Hepatocyte (in vitro differentiated cells): ENCODE measurements around the gene MAP1A. TPM values are rescaled to one million over a fixed set of nuclear protein-coding genes. Genes with fewer than 3 reads are reported as not detected.

Source experiments
- DNase-seq: peaks from one replicate; pipeline ENCODE4 v3.0.0-alpha.2; 2016; ENCODE audit warnings: low spot score
- H2AFZ ChIP-seq: fragments of 200-600 bp; sonication (generic); 2 replicates; pipeline ENCODE4 v1.6.0; 2016; ENCODE audit warnings: antibody characterized with exemption, mild to moderate bottlenecking
- H3K27ac ChIP-seq: fragments of 200-600 bp; sonication (generic); 2 replicates; pipeline ENCODE4 v1.5.1; 2016; ENCODE audit warnings: mild to moderate bottlenecking
- H3K27me3 ChIP-seq: fragments of 200-600 bp; sonication (generic); 2 replicates; pipeline ENCODE4 v1.6.1; 2016
- H3K36me3 ChIP-seq: fragments of 200-600 bp; sonication (generic); replicated peaks from 2 replicates; pipeline ENCODE4 v1.5.1; 2016; ENCODE audit warnings: low read depth; ENCODE audit not compliant: insufficient read depth
- H3K4me1 ChIP-seq: fragments of 200-600 bp; sonication (generic); 2 replicates; pipeline ENCODE4 v1.5.1; 2016; ENCODE audit warnings: mild to moderate bottlenecking, moderate library complexity; ENCODE audit not compliant: insufficient read depth
- H3K4me2 ChIP-seq: fragments of 200-600 bp; sonication (generic); 2 replicates; pipeline ENCODE4 v1.6.0; 2016
- H3K4me3 ChIP-seq: fragments of 200-600 bp; sonication (generic); 2 replicates; pipeline ENCODE4 v1.5.1; 2016; ENCODE audit warnings: mild to moderate bottlenecking
- H3K79me2 ChIP-seq: fragments of 200-600 bp; sonication (generic); 2 replicates; pipeline ENCODE4 v1.6.0; 2017; ENCODE audit warnings: mild to moderate bottlenecking
- H3K9me2 ChIP-seq: fragments of 200-600 bp; sonication (generic); replicated peaks from 2 replicates; pipeline ENCODE4 v1.6.0; 2017; ENCODE audit warnings: mild to moderate bottlenecking; ENCODE audit not compliant: insufficient read depth
- H3K9me3 ChIP-seq: fragments of 200-600 bp; sonication (generic); 2 replicates; pipeline ENCODE4 v1.5.1; 2016; ENCODE audit warnings: low read depth, mild to moderate bottlenecking
- H4K20me1 ChIP-seq: fragments of 200-600 bp; sonication (generic); 2 replicates; pipeline ENCODE4 v1.6.0; 2016; ENCODE audit warnings: mild to moderate bottlenecking; ENCODE audit not compliant: insufficient read depth, poor library complexity, severe bottlenecking
- CTCF ChIP-seq: fragments of 200-600 bp; sonication (generic); IDR thresholded peaks from 2 replicates; pipeline ENCODE4 v1.5.1; 2016; ENCODE audit warnings: antibody characterized with exemption, mild to moderate bottlenecking; ENCODE audit not compliant: poor library complexity
- EZH2 ChIP-seq: fragments of 200-600 bp; sonication (generic); IDR thresholded peaks from 2 replicates; pipeline ENCODE4 v1.6.1; 2016; ENCODE audit warnings: antibody characterized with exemption, mild to moderate bottlenecking, borderline replicate concordance
- EZH2phosphoT487 ChIP-seq: fragments of 200-600 bp; sonication (generic); IDR thresholded peaks from one replicate; pipeline ENCODE4 v1.6.1; 2018; ENCODE audit warnings: antibody characterized with exemption, mild to moderate bottlenecking, low read depth, moderate library complexity; ENCODE audit not compliant: unreplicated experiment, severe bottlenecking
- WGBS: methylation state at CpG from one replicate; pipeline ENCODE4 v1.1.6; 2016; ENCODE audit warnings: low lambda C conversion rate; ENCODE audit errors: missing lambda C conversion rate; 5-methylcytosine and 5-hydroxymethylcytosine counted together
- polyA plus RNA-seq: library from polyadenylated mRNA; unstranded; fragments of >200 nt; fragmentation: Nextera tagmentation; extraction: Ambion mirVana; gene quantifications from 2 replicates; pipeline ENCODE4 v1.2.1, GENCODE V29; 2016
- total RNA-seq: library from RNA; depleted of rRNA; stranded (reverse); fragments of >200 nt; gene quantifications from 2 replicates; pipeline ENCODE4 v1.2.3, GENCODE V29; 2014

MAP1A gene
- total and polyA plus RNA-seq, 2 experiments from 2014 or later = 7.2 to 9.5 TPM

DNA sequence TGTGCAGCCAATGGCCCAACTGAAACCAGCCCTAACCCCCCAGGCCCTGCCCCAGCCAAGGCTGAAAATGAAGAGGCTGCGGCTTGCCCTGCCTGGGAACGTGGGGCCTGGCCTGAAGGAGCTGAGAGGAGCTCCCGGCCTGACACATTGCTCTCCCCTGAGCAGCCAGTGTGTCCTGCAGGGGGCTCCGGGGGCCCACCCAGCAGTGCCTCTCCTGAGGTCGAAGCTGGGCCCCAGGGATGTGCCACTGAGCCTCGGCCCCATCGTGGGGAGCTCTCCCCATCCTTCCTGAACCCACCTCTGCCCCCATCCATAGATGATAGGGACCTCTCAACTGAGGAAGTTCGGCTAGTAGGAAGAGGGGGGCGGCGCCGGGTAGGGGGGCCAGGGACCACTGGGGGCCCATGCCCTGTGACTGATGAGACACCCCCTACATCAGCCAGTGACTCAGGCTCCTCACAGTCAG lies 11.2 kb downstream of the MAP1A start:
- Histone ChIP-seq H3K4me2 (no peak overlapping the region), H3K36me3 (no peaks in the 10 kb centered on the region), H4K20me1 (no peaks in the 10 kb centered on the region), H2AFZ (no peak overlapping the region), H3K4me3 (no peak overlapping the region), H3K4me1 (no peaks in the 10 kb centered on the region), H3K9me3 (no peaks in the 10 kb centered on the region), H3K27ac (no peak overlapping the region), H3K27me3 (no peaks in the 10 kb centered on the region), H3K9me2 (no peaks in the 10 kb centered on the region), H3K79me2 (no peaks in the 10 kb centered on the region)
- WGBS = 95% methylated on average over 11 of the region's 11 CpGs
- DNase-seq = no peak
- TF ChIP-seq CTCF (no peak), EZH2 (no peak), EZH2phosphoT487 (no peak)

- H3K4me2 ChIP-seq = no peak overlapping the region
- H3K79me2 ChIP-seq = no peaks in the 10 kb centered on the region
- no peak overlapping the region for H3K4me3 ChIP-seq
- H3K9me3 ChIP-seq = no peaks in the 10 kb centered on the region
- 97% methylated on average over 15 of the region's 15 CpGs for WGBS
- TF ChIP-seq EZH2phosphoT487 (no peak), EZH2 (no peak), CTCF (no peak)
- no peaks in the 10 kb centered on the region for H3K4me1 ChIP-seq
- H3K36me3 ChIP-seq = no peaks in the 10 kb centered on the region
- DNase-seq = no peak
- H3K27ac ChIP-seq = no peak overlapping the region
- H3K27me3 ChIP-seq = no peaks in the 10 kb centered on the region
- no peak overlapping the region for H2AFZ ChIP-seq
- no peaks in the 10 kb centered on the region for H3K9me2 ChIP-seq
- no peaks in the 10 kb centered on the region for H4K20me1 ChIP-seq
Measured at GRCh38 chr15:43529141-43529540, 11.7 kb downstream of the MAP1A start.

DNA sequence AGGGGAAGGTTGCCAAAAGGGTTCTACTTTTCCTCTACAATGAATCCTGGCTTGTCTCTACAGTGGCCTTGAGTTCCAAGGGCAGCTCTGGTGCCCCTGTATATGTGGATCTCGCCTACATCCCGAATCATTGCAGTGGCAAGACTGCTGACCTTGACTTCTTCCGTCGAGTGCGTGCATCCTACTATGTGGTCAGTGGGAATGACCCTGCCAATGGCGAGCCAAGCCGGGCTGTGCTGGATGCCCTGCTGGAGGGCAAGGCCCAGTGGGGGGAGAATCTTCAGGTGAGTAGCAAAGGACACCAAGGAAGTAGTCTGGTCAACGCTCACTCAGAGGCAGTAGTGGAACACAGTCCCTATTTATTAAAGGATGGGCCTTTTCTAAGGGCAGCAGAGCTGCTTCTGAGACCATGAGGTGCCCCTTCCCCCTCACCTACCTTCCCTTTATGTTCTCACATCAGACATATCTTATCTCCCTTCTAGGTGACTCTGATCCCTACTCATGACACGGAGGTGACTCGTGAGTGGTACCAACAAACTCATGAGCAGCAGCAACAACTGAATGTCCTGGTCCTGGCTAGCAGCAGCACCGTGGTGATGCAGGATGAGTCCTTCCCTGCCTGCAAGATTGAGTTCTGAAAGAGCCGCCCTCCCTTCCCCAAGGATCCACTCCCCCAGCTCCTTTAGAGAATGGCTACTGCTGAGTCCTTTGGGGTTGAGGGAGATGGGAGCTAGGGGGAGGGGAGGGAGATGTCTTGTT lies 12.4 kb downstream of the MAP1A start:
- no peaks in the 10 kb centered on the region for H3K27me3 ChIP-seq
- no peaks in the 10 kb centered on the region for H3K9me3 ChIP-seq
- TF ChIP-seq EZH2 = no peak
- no peak for TF ChIP-seq CTCF
- no peak for TF ChIP-seq EZH2phosphoT487
- no peak overlapping the region for H3K4me3 ChIP-seq
- no peaks in the 10 kb centered on the region for H3K9me2 ChIP-seq
- no peak overlapping the region for H3K4me2 ChIP-seq
- no peaks in the 10 kb centered on the region for H3K4me1 ChIP-seq
- H3K79me2 ChIP-seq = no peaks in the 10 kb centered on the region
- no peak overlapping the region for H3K27ac ChIP-seq
- no peak for DNase-seq
- 88% methylated on average over 12 of the region's 12 CpGs for WGBS
- no peak overlapping the region for H2AFZ ChIP-seq
- no peaks in the 10 kb centered on the region for H4K20me1 ChIP-seq
- no peaks in the 10 kb centered on the region for H3K36me3 ChIP-seq
